Endothelial cell of umbilical vein (primary cell): ENCODE data around the gene SIPA1L3. TPM values are rescaled to one million over a fixed set of nuclear protein-coding genes. Genes with fewer than 3 reads are reported as not detected.

ENCODE experiments used
- BruUV-seq: library from RNA; stranded (reverse); fragments of 400-500 nt; replicated peaks from 2 replicates; lab custom pipeline; 2021; lab: Mats Ljungman, UMichigan
- CTCF ChIA-PET: fragments of 300-600, 350-600 bp; sonication (Branson Sonifier 250); formaldehyde crosslinking; loops from one replicate; lab custom pipeline; 2021; ENCODE audit warnings: antibody characterized with exemption, inconsistent platforms; lab: Charles Lee
- POLR2A ChIA-PET: fragments of 300-600, 350-600 bp; sonication (Branson Sonifier 250); formaldehyde crosslinking; loops from one replicate; lab custom pipeline; 2021; ENCODE audit warnings: antibody characterized with exemption, inconsistent platforms; lab: Charles Lee
- DNase-seq: peaks from one replicate; pipeline ENCODE4 v3.0.0-alpha.2; 2011; ENCODE audit warnings: low read depth, low spot score
- FAIRE-seq: peaks from 2 replicates; lab custom pipeline; 2011; peaks lifted over from hg19 to GRCh38; lab: Jason Lieb, UNC
- H2AFZ ChIP-seq: 2 replicates; pipeline ENCODE4 v1.6.0; 2012; ENCODE audit warnings: low read depth, low read length, control low read depth, inconsistent platforms
- H3K27ac ChIP-seq: 2 replicates; pipeline ENCODE4 v1.5.1; 2011; ENCODE audit warnings: low read depth, mild to moderate bottlenecking, control low read depth, low read length, moderate library complexity; ENCODE audit not compliant: insufficient read depth
- H3K27me3 ChIP-seq, 2 experiments: 2 replicates each; pipeline versions ENCODE4 v1.6.0 to v1.6.1; 2011; ENCODE audit warnings: low read length in 2 of 2, mixed read lengths in 1 of 2; ENCODE audit not compliant: control insufficient read depth in 2 of 2, insufficient read depth in 2 of 2
- H3K36me3 ChIP-seq, 2 experiments: 2 replicates in 1 of 2; 3 replicates in 1 of 2; pipeline ENCODE4 v1.5.1; 2011; ENCODE audit warnings: low read length in 2 of 2, mild to moderate bottlenecking in 1 of 2, moderate library complexity in 1 of 2; ENCODE audit not compliant: control insufficient read depth in 2 of 2, insufficient read depth in 2 of 2; ENCODE audit errors: extremely low read depth in 1 of 2
- H3K4me1 ChIP-seq: 3 replicates; pipeline ENCODE4 v1.5.1; 2011; ENCODE audit warnings: mild to moderate bottlenecking, low read length; ENCODE audit not compliant: control insufficient read depth, insufficient read depth; ENCODE audit errors: extremely low read depth
- H3K4me2 ChIP-seq: 2 replicates; pipeline ENCODE4 v1.6.1; 2011; ENCODE audit warnings: low read length, control low read depth, mixed read lengths; ENCODE audit not compliant: insufficient read depth
- H3K4me3 ChIP-seq, 3 experiments: fragments of 200-600 bp in 1 of 3; sonication (generic), shearing (Covaris generic) in 1 of 3; replicated peaks in 1 of 3; 2 replicates each; pipeline ENCODE4 v1.5.1; 2011 to 2016; ENCODE audit warnings: control low read depth in 3 of 3, low read length in 3 of 3, mild to moderate bottlenecking in 2 of 3, inconsistent platforms in 1 of 3, low read depth in 1 of 3, moderate library complexity in 1 of 3; ENCODE audit not compliant: insufficient read depth in 1 of 3
- H3K79me2 ChIP-seq: 2 replicates; pipeline ENCODE4 v1.6.0; 2012; ENCODE audit warnings: low read length, inconsistent platforms; ENCODE audit not compliant: control insufficient read depth, insufficient read depth
- H3K9ac ChIP-seq: replicated peaks from 2 replicates; pipeline ENCODE3; 2011; ENCODE audit warnings: low read length, control low read depth; ENCODE audit not compliant: insufficient read depth; ENCODE audit errors: extremely low read depth
- H3K9me1 ChIP-seq: replicated peaks from 3 replicates; pipeline ENCODE4 v1.6.0; 2011; ENCODE audit warnings: mild to moderate bottlenecking, low read length; ENCODE audit not compliant: control insufficient read depth, insufficient read depth; ENCODE audit errors: extremely low read depth
- H3K9me3 ChIP-seq: replicated peaks from 2 replicates; pipeline ENCODE4 v1.5.1; 2012; ENCODE audit warnings: low read length, inconsistent platforms; ENCODE audit not compliant: control insufficient read depth, insufficient read depth
- H4K20me1 ChIP-seq: replicated peaks from 2 replicates; pipeline ENCODE3; 2011; ENCODE audit warnings: mild to moderate bottlenecking, low read length; ENCODE audit not compliant: control insufficient read depth, insufficient read depth; ENCODE audit errors: extremely low read depth
- CTCF ChIP-seq, 2 donors: IDR thresholded peaks; 1 replicate in 1 of 2; 2 replicates in 1 of 2; pipeline ENCODE4 v1.5.1; 2011; ENCODE audit warnings: low read length in 2 of 2, mild to moderate bottlenecking in 2 of 2, moderate library complexity in 2 of 2, control low read depth in 1 of 2, inconsistent platforms in 1 of 2, low read depth in 1 of 2; ENCODE audit not compliant: insufficient read depth in 1 of 2; ENCODE audit errors: extremely low read depth in 1 of 2
- EZH2 ChIP-seq: IDR thresholded peaks from 2 replicates; pipeline ENCODE4 v1.6.1; 2012; ENCODE audit warnings: borderline replicate concordance, low read depth, mild to moderate bottlenecking, moderate library complexity, low read length, inconsistent platforms; ENCODE audit not compliant: severe bottlenecking
- FOS ChIP-seq: IDR thresholded peaks from 2 replicates; pipeline ENCODE4 v1.6.1; 2011; ENCODE audit warnings: mild to moderate bottlenecking, low read length, moderate library complexity, borderline replicate concordance; ENCODE audit not compliant: insufficient read depth
- GATA2 ChIP-seq: IDR thresholded peaks from 2 replicates; pipeline ENCODE4 v1.7.0; 2011; ENCODE audit warnings: low read depth, mild to moderate bottlenecking, moderate library complexity, mixed read lengths, low read length; ENCODE audit not compliant: insufficient read length, insufficient read depth
- JUN ChIP-seq: IDR thresholded peaks from 2 replicates; pipeline ENCODE4 v1.6.1; 2011; ENCODE audit warnings: borderline replicate concordance, low read depth; ENCODE audit not compliant: insufficient read length, insufficient read depth
- MAX ChIP-seq: IDR thresholded peaks from 2 replicates; pipeline ENCODE4 v1.6.1; 2011; ENCODE audit not compliant: insufficient read depth, insufficient read length
- MYC ChIP-seq: IDR thresholded peaks from one replicate; pipeline ENCODE4 v1.6.1; 2011; ENCODE audit warnings: mild to moderate bottlenecking, low read depth, low read length
- POLR2A ChIP-seq: IDR thresholded peaks from 2 replicates; pipeline ENCODE4 v1.6.1; 2012; ENCODE audit warnings: low read depth, mild to moderate bottlenecking, control low read depth, low read length
- POLR2AphosphoS5 ChIP-seq: IDR thresholded peaks from 2 replicates; pipeline ENCODE4 v1.6.1; 2012; ENCODE audit warnings: low read depth, mild to moderate bottlenecking, control low read depth, low read length, moderate library complexity; ENCODE audit not compliant: insufficient read depth
- dilution Hi-C: fragments of 300-500 bp; cut with MboI; formaldehyde crosslinking; loops from one replicate; pipeline ENCODE4 v1.15.0; 2019; ENCODE audit warnings: low sequenced_read_pairs; ENCODE audit not compliant: extremely low pct_ligation_motif_present
- intact Hi-C: fragments of 100-400 bp; cut with micrococcal nuclease; formaldehyde crosslinking; loops from one replicate; pipeline ENCODE4 v1.10.0; 2022
- polyA plus RNA-seq, 4 experiments: library from polyadenylated mRNA; depleted of rRNA in 3 of 4; stranded (reverse) in 3 of 4; unstranded in 1 of 4; fragments of >200 nt; gene quantifications; 2 replicates each; pipeline versions ENCODE4 v1.2.1 to v1.2.3, GENCODE V29; 2011 to 2012; ENCODE audit warnings: missing spikeins in 1 of 4
- total RNA-seq: library from RNA; stranded (reverse); gene quantifications from 2 replicates; pipeline ENCODE4 v1.2.3, GENCODE V29; 2021

Gene SIPA1L3
- total and polyA plus RNA-seq, 2 donors (not counting 3 experiments of a cell fraction or from before 2014, with no cell fraction given), result 14.2 to 47.2 TPM

GRCh38 chr19:38202504-38202903 lies 295.5 kb downstream of the SIPA1L3 start:
- no peaks in the 10 kb centered on the region for H3K79me2 ChIP-seq
- TF ChIP-seq POLR2AphosphoS5 (no peak), FOS (no peak), EZH2 (no peak), MYC (no peak), GATA2 (no peak)
- peaks cover 0 to 5% of the 10 kb centered on the region in 2 experiments for H3K36me3 ChIP-seq
- no peak for DNase-seq
- ChIA-PET CTCF (no interaction called here), POLR2A (no interaction called here)
- H4K20me1 ChIP-seq, result no peaks in the 10 kb centered on the region
- H3K9me1 ChIP-seq, result no peaks in the 10 kb centered on the region
- H3K9ac ChIP-seq, result no peak overlapping the region
- H3K9me3 ChIP-seq, result no peaks in the 10 kb centered on the region
- no peak for FAIRE-seq
- H3K27me3 ChIP-seq, result no peaks in the 10 kb centered on the region
- dilution Hi-C loops (no loop called here), intact Hi-C loops (no loop called here)
- no peak overlapping the region for H2AFZ ChIP-seq
- no peak overlapping the region for H3K4me2 ChIP-seq
- no peak overlapping the region for H3K27ac ChIP-seq
- no peaks in the 10 kb centered on the region for H3K4me1 ChIP-seq
- no peak overlapping the region for H3K4me3 ChIP-seq
- no TSS peak for BruUV-seq

GRCh38 chr19:38203197-38203596 lies 296.2 kb downstream of the SIPA1L3 start:
- BruUV-seq, result no TSS peak
- no peaks in the 10 kb centered on the region for H3K27me3 ChIP-seq
- no peaks in the 10 kb centered on the region for H3K9me3 ChIP-seq
- dilution Hi-C loops, result no loop called here
- H3K27ac ChIP-seq, result no peak overlapping the region
- no peaks in the 10 kb centered on the region for H3K79me2 ChIP-seq
- H3K36me3 ChIP-seq, result peaks cover 0 to 5% of the 10 kb centered on the region in 2 experiments
- ChIA-PET CTCF (no interaction called here), POLR2A (no interaction called here)
- DNase-seq, result no peak
- H4K20me1 ChIP-seq, result no peaks in the 10 kb centered on the region
- intact Hi-C loops, result no loop called here
- no peaks in the 10 kb centered on the region for H3K4me1 ChIP-seq
- no peak overlapping the region for H3K4me3 ChIP-seq
- H3K9me1 ChIP-seq, result no peaks in the 10 kb centered on the region
- no peak for FAIRE-seq
- TF ChIP-seq POLR2A (no peak), EZH2 (no peak), POLR2AphosphoS5 (no peak), MYC (no peak), JUN (no peak), MAX (no peak), FOS (no peak), CTCF (IDR thresholded peaks at IDR 0.05; ENCODE audit: extremely low read depth in 1 of 2, insufficient read depth in 1 of 2, low read depth in 1 of 2, low read length in 2 of 2) (no peak), GATA2 (no peak)
- H3K4me2 ChIP-seq, result no peak overlapping the region
- no peak overlapping the region for H3K9ac ChIP-seq
- no peak overlapping the region for H2AFZ ChIP-seq
